Measurements from ENCODE around the gene HYCC2. TPM values are rescaled to one million over a fixed set of nuclear protein-coding genes. Genes with fewer than 3 reads are reported as not detected.

HYCC2 gene
- total and polyA plus RNA-seq, 2 donors from 2014 or later: 4.0 to 30.1 TPM

DNA sequence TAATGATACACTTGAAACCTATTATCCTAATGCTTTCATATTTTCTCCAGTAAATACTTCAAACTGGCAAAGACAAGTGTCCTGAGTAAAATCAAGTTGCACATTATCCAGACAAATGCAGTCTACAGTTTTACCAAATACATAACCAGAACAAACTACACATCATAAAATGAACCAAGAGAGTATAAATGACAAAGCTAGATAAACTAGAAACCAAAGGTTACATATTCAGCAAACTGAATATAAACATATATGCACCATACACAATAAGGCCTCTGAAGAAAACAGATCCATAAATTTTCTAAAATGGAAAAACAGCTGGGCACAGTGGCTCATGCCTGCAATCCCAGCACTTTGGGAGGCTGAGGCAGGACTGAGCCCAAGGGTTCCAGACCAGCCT is 47.0 kb downstream of the HYCC2 start:
- Histone ChIP-seq H3K36me3 (ENCODE audit: control insufficient read depth in 2 of 3, insufficient read depth in 3 of 3, low read length in 3 of 3) (peaks cover 0 to 8% (median 4%) of the 10 kb centered on the region in 3 donors), H3K27me3 (ENCODE audit: control insufficient read depth, insufficient read depth, low read length) (no peaks in the 10 kb centered on the region), H3K27ac (ENCODE audit: low read depth in 2 of 2, low read length in 2 of 2) (no peak overlapping the region), H3K4me1 (ENCODE audit: control insufficient read depth in 2 of 3, insufficient read depth in 2 of 3, low read depth in 1 of 3, low read length in 3 of 3) (no peaks in the 10 kb centered on the region), H3K9me3 (ENCODE audit: control insufficient read depth in 2 of 3, insufficient read depth in 1 of 3, low read length in 3 of 3) (no peaks in the 10 kb centered on the region), H3K9ac (ENCODE audit: low read length in 3 of 3) (no peak overlapping the region), H3K4me3 (ENCODE audit: low read length in 3 of 3) (no peak overlapping the region)
- FAIRE-seq (no peak), DNase-seq (no peak)
- TF ChIP-seq CTCF (IDR thresholded peaks at IDR 0.05; ENCODE audit: borderline replicate concordance, extremely low read depth, insufficient read depth): no peak
- intact Hi-C loops (cut with DNase I): no loop called here

GRCh38 chr2:201021914-201022313 is 49.6 kb downstream of the HYCC2 start:
- DNase-seq (no peak), FAIRE-seq (no peak)
- Histone ChIP-seq H3K9me3 (ENCODE audit: control insufficient read depth in 2 of 3, insufficient read depth in 1 of 3, low read length in 3 of 3) (no peaks in the 10 kb centered on the region), H3K27me3 (ENCODE audit: control insufficient read depth, insufficient read depth, low read length) (no peaks in the 10 kb centered on the region), H3K9ac (ENCODE audit: low read length in 3 of 3) (no peak overlapping the region), H3K36me3 (ENCODE audit: control insufficient read depth in 2 of 3, insufficient read depth in 3 of 3, low read length in 3 of 3) (peaks cover 0 to 8% (median 4%) of the 10 kb centered on the region in 3 donors), H3K27ac (ENCODE audit: low read depth in 2 of 2, low read length in 2 of 2) (no peak overlapping the region), H3K4me3 (ENCODE audit: low read length in 3 of 3) (peak overlapping the region in 1 of 3 donors; percentile 33), H3K4me1 (ENCODE audit: control insufficient read depth in 2 of 3, insufficient read depth in 2 of 3, low read depth in 1 of 3, low read length in 3 of 3) (no peaks in the 10 kb centered on the region)
- intact Hi-C loops (cut with DNase I): no loop called here
- no peak for TF ChIP-seq CTCF (IDR thresholded peaks at IDR 0.05; ENCODE audit: borderline replicate concordance, extremely low read depth, insufficient read depth)

Other genes starting within 250 kb of the HYCC2 start
- gene CLK1, start 207.0 kb downstream of the HYCC2 start, total RNA-seq: 108 TPM
- gene CLK1, start 207.0 kb downstream of the HYCC2 start, polyA plus RNA-seq (ENCODE audit: insufficient read depth, low read depth, low replicate concordance): 91.4 TPM
- gene PPIL3, start 182.6 kb downstream of the HYCC2 start, total RNA-seq: 26.7 TPM
- 27.0 TPM for gene PPIL3, start 182.6 kb downstream of the HYCC2 start, polyA plus RNA-seq (ENCODE audit: insufficient read depth, low read depth, low replicate concordance)
- gene NIF3L1, start 182.3 kb downstream of the HYCC2 start, total RNA-seq: 24.6 TPM
- 29.7 TPM for gene NIF3L1, start 182.3 kb downstream of the HYCC2 start, polyA plus RNA-seq (ENCODE audit: insufficient read depth, low read depth, low replicate concordance)
- 26.0 TPM for gene ORC2, start 108.0 kb downstream of the HYCC2 start, total RNA-seq
- gene ORC2, start 108.0 kb downstream of the HYCC2 start, polyA plus RNA-seq (ENCODE audit: insufficient read depth, low read depth, low replicate concordance): 7.4 TPM
- gene NDUFB3, start 330 bp upstream of the HYCC2 start, total RNA-seq: 101 TPM
- 309 TPM for gene NDUFB3, start 330 bp upstream of the HYCC2 start, polyA plus RNA-seq (ENCODE audit: insufficient read depth, low read depth, low replicate concordance)
- 263 TPM for gene CFLAR, start 44.5 kb upstream of the HYCC2 start, total RNA-seq
- 47.2 TPM for gene CFLAR, start 44.5 kb upstream of the HYCC2 start, polyA plus RNA-seq (ENCODE audit: insufficient read depth, low read depth, low replicate concordance)
- 24.6 TPM for gene CASP10, start 111.5 kb upstream of the HYCC2 start, total RNA-seq
- 4.5 TPM for gene CASP10, start 111.5 kb upstream of the HYCC2 start, polyA plus RNA-seq (ENCODE audit: insufficient read depth, low read depth, low replicate concordance)
- 35.3 TPM for gene CASP8, start 188.9 kb upstream of the HYCC2 start, total RNA-seq
- 8.0 TPM for gene CASP8, start 188.9 kb upstream of the HYCC2 start, polyA plus RNA-seq (ENCODE audit: insufficient read depth, low read depth, low replicate concordance)

Measured in kidney (tissue), 14 donors.